Left lung (tissue), 10 donors: ENCODE data around the gene OR14A2. TPM values are rescaled to one million over a fixed set of nuclear protein-coding genes. Genes with fewer than 3 reads are reported as not detected.

ENCODE experiments used
- ATAC-seq: fragments of 200-7000 bp; cut with Tn5 transposase; one replicate; pipeline ENCODE4 v1.9.1; 2020; ENCODE audit warnings: moderate library complexity
- DNase-seq, 4 donors: peaks; one replicate each; pipeline ENCODE4 v3.0.0-alpha.2; 2013 to 2020
- H3K27ac ChIP-seq, 2 donors: fragments of 200-600 bp; sonication (generic) in 1 of 2; one replicate each; pipeline versions ENCODE4 v1.5.0 to v1.8.0; 2020 to 2021
- H3K27me3 ChIP-seq, 2 donors: fragments of 200-600 bp; sonication (generic) in 1 of 2; one replicate each; pipeline versions ENCODE4 v1.5.0 to v1.8.0; 2020 to 2021
- H3K36me3 ChIP-seq, 2 donors: fragments of 200-600 bp; sonication (generic) in 1 of 2; one replicate each; pipeline versions ENCODE4 v1.5.0 to v1.8.0; 2020 to 2021
- H3K4me1 ChIP-seq, 2 donors: fragments of 200-600 bp; one replicate each; pipeline ENCODE4 v1.8.0; 2021
- H3K4me3 ChIP-seq, 2 donors: fragments of 200-600 bp; sonication (generic) in 1 of 2; one replicate each; pipeline versions ENCODE4 v1.5.0 to v1.8.0; 2020 to 2021; ENCODE audit warnings: mild to moderate bottlenecking in 1 of 2
- H3K9me3 ChIP-seq, 2 donors: fragments of 200-600 bp; sonication (generic) in 1 of 2; one replicate each; pipeline versions ENCODE4 v1.5.0 to v1.8.0; 2020 to 2021
- intact Hi-C, 2 donors: fragments of 100-400 bp; cut with DNase I; formaldehyde crosslinking; loops; one replicate each; pipeline versions ENCODE4 v1.11.2 to v1.14.2; 2022
- polyA plus RNA-seq, 6 donors: library from polyadenylated mRNA; unstranded; fragments of 120-200 nt; gene quantifications; one replicate each; pipeline ENCODE4 v1.2.1, GENCODE V29; 2013; ENCODE audit not compliant: insufficient read length in 6 of 6
- total RNA-seq, 2 donors: library from RNA; stranded (reverse); fragmentation: NEBNext Ultra II Directional; extraction: Animal tissue kit (Norgen Biotek cat#: 25700); gene quantifications; one replicate each; pipeline ENCODE4 v1.2.1, GENCODE V29; 2021
- TF ChIP-seq, protein P1 (sequence below), 2 donors: fragments of 200-600 bp; sonication (generic) in 1 of 2; IDR thresholded peaks; one replicate each; pipeline versions ENCODE4 v1.5.0 to v1.8.0; 2021; ENCODE audit warnings: antibody characterized with exemption in 2 of 2
- donor health status: DM: no; HTN: yes; CAD: no.
- donor health status: DM: no; HTN: no; CAD: no.

Gene OR14A2
- total and polyA plus RNA-seq, 8 donors = not detected

DNA sequence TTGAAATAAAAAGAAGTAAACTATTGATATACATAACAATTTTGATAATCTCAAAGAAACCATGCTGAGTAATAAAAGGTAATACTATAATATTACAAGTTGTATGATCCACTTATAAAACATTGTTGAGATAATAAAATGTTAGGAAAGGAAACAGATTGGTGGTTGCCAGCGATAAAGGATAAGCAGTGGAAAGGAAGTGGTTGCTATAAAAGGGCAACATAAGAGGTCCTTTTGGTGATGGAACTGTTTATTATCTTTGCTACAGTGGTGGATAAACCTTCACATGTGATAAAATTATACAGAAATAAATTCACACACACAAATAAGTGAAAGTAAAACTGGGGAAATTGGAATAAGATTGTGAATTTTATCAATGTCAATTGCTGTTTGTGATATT is 46.6 kb downstream of the OR14A2 start:
- ATAC-seq = no peak
- DNase-seq = no peak
- H3K4me1 ChIP-seq = no peaks in the 10 kb centered on the region
- intact Hi-C loops = no loop called here
- no peak overlapping the region for H3K27ac ChIP-seq
- H3K4me3 ChIP-seq = no peak overlapping the region
- H3K9me3 ChIP-seq = peaks cover 0 to 11% of the 10 kb centered on the region in 2 donors
- no peaks in the 10 kb centered on the region for H3K27me3 ChIP-seq
- TF ChIP-seq, protein P1, sequence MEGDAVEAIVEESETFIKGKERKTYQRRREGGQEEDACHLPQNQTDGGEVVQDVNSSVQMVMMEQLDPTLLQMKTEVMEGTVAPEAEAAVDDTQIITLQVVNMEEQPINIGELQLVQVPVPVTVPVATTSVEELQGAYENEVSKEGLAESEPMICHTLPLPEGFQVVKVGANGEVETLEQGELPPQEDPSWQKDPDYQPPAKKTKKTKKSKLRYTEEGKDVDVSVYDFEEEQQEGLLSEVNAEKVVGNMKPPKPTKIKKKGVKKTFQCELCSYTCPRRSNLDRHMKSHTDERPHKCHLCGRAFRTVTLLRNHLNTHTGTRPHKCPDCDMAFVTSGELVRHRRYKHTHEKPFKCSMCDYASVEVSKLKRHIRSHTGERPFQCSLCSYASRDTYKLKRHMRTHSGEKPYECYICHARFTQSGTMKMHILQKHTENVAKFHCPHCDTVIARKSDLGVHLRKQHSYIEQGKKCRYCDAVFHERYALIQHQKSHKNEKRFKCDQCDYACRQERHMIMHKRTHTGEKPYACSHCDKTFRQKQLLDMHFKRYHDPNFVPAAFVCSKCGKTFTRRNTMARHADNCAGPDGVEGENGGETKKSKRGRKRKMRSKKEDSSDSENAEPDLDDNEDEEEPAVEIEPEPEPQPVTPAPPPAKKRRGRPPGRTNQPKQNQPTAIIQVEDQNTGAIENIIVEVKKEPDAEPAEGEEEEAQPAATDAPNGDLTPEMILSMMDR (IDR thresholded peaks at IDR 0.05) = no peak
- H3K36me3 ChIP-seq = no peaks in the 10 kb centered on the region

DNA sequence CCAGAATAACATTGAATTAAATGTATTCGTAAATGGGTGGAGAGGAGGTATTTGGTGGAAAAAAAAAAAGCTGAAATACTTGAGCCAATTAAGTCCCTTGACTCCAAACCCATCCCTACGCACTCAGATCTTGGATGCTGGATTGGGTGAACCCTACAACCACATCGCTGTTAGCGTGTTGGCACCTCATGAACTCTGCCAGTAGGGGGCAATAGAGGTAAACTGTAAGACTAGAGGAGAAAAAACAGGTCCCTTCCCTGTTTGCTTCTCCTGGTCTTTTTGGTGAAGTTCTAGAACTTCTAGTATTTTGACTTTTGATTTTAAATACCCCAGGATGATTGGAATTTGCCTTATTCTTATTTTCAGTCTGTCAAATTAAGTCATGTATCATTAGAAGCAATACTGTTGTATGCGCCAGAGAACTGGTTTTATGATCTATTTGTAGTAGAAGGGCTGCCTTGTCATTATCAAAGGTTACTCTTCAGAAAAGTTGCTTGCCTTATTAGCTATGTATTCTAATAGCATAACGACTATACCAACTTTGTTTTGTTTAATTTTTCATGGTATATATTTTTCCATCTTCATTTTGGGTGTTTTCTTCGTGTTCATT is 66.5 kb downstream of the OR14A2 start:
- Histone ChIP-seq H3K36me3 (no peaks in the 10 kb centered on the region), H3K4me3 (no peak overlapping the region), H3K27ac (no peak overlapping the region), H3K4me1 (no peaks in the 10 kb centered on the region), H3K9me3 (no peaks in the 10 kb centered on the region), H3K27me3 (no peaks in the 10 kb centered on the region)
- DNase-seq (peak in 2 of 4 donors; percentile 2 to 16), ATAC-seq (peak; percentile 78)
- intact Hi-C loops = no loop called here
- TF ChIP-seq, protein P1 (IDR thresholded peaks at IDR 0.05) = peak; percentile 61 to 66

DNA sequence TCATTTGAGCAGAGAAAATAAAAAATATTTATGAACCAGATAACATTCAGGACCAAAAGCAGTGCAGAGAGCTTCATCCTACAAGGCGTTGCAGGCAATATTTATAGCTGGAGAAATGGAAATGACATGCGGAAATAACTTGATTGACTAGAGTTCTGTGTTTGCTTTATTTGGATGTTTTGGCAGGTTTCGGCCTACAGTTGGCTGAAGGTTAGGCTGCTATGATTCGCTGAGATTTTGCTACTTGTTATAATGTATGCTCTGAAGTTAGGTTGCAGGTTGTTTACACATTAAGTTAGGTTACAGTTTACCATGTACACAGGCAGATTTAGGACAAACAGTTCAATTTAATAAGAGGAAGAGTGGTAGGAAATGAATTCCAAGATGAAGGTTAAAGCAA is 67.8 kb downstream of the OR14A2 start:
- TF ChIP-seq, protein P1 (IDR thresholded peaks at IDR 0.05) = no peak
- Histone ChIP-seq H3K27me3 (no peaks in the 10 kb centered on the region), H3K9me3 (no peaks in the 10 kb centered on the region), H3K36me3 (no peaks in the 10 kb centered on the region), H3K27ac (no peak overlapping the region), H3K4me3 (no peak overlapping the region), H3K4me1 (no peaks in the 10 kb centered on the region)
- DNase-seq = no peak
- intact Hi-C loops = no loop called here
- no peak for ATAC-seq

DNA sequence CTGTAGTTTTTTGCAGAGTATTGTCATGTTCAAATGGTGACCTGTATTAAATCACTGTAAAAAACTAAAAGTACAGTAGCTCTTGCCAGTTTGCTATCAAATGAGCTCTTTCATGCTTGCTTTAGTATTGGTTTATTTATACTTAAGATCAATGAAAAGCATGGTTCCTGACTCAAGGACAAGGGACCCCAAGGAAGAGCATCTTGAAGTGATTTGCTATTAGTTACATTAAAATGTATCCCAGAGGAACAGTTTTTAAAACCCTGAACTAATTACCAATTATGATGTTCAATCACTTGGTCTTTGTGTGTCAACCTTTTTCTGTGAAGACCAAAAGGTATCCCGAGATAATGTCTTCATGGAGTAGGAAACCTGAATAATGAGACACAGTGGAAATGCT is 68.3 kb downstream of the OR14A2 start, which contains the start of gene OR13G1:
OR13G1 (minus strand) TSS at position 101 of the 400 bp plus-strand sequence. CDS start 6,698 bp downstream, outside the sequence.
- no peak within 1 kb of the TSS for H3K27ac ChIP-seq
- intact Hi-C loops = no loop called here
- no peaks in the 10 kb centered on the region for H3K36me3 ChIP-seq
- DNase-seq (no peak), ATAC-seq (no peak)
- TF ChIP-seq, protein P1 (IDR thresholded peaks at IDR 0.05) = no peak
- H3K4me3 ChIP-seq = no peak within 1 kb of the TSS
- no peaks in the 10 kb centered on the region for H3K9me3 ChIP-seq
- no peaks in the 10 kb centered on the region for H3K4me1 ChIP-seq
- no peaks in the 10 kb centered on the region for H3K27me3 ChIP-seq

Other genes starting within 250 kb of the OR14A2 start
- gene OR2C3, start 211.7 kb downstream of the OR14A2 start, total RNA-seq = not detected
- under 1 TPM; 0.03 to 0.09 (median 0.04) TPM for gene OR2C3, start 211.7 kb downstream of the OR14A2 start, polyA plus RNA-seq
- gene GCSAML, start 199.0 kb downstream of the OR14A2 start, total RNA-seq = under 1 TPM; 0.32 to 0.84 TPM
- under 1 TPM; 0.17 to 0.58 (median 0.34) TPM for gene GCSAML, start 199.0 kb downstream of the OR14A2 start, polyA plus RNA-seq
- not detected for gene OR2G2, start 159.8 kb downstream of the OR14A2 start, total RNA-seq
- gene OR2G2, start 159.8 kb downstream of the OR14A2 start, polyA plus RNA-seq = not detected
- not detected for gene OR2G3, start 142.6 kb downstream of the OR14A2 start, total RNA-seq
- gene OR2G3, start 142.6 kb downstream of the OR14A2 start, polyA plus RNA-seq = not detected
- not detected for gene OR13G1, start 68.4 kb downstream of the OR14A2 start, total RNA-seq
- not detected for gene OR13G1, start 68.4 kb downstream of the OR14A2 start, polyA plus RNA-seq
- gene OR6F1, start 31.5 kb downstream of the OR14A2 start, total RNA-seq = not detected
- not detected for gene OR6F1, start 31.5 kb downstream of the OR14A2 start, polyA plus RNA-seq
- gene OR14K1, start 9.5 kb downstream of the OR14A2 start, total RNA-seq = not detected
- gene OR14K1, start 9.5 kb downstream of the OR14A2 start, polyA plus RNA-seq = not detected
- not detected for gene OR1C1, start 12.4 kb upstream of the OR14A2 start, total RNA-seq
- under 1 TPM in 2 of 6 donors, not detected in 4; 0.04 to 0.15 TPM for gene OR1C1, start 12.4 kb upstream of the OR14A2 start, polyA plus RNA-seq
- not detected for gene OR14A16, start 76.0 kb upstream of the OR14A2 start, total RNA-seq
- gene OR14A16, start 76.0 kb upstream of the OR14A2 start, polyA plus RNA-seq = not detected
- gene OR11L1, start 93.8 kb upstream of the OR14A2 start, total RNA-seq = not detected
- not detected for gene OR11L1, start 93.8 kb upstream of the OR14A2 start, polyA plus RNA-seq
- gene TRIM58, start 109.0 kb upstream of the OR14A2 start, total RNA-seq = 1 to 10 TPM; 3.8 to 4.8 TPM
- gene TRIM58, start 109.0 kb upstream of the OR14A2 start, polyA plus RNA-seq = 1 to 10 TPM; 1.6 to 4.2 (median 3.5) TPM
- gene OR2W3, start 147.4 kb upstream of the OR14A2 start, total RNA-seq = 1 to 10 TPM in 1 of 2 donors, not detected in 1; 2.1 TPM
- gene OR2W3, start 147.4 kb upstream of the OR14A2 start, polyA plus RNA-seq = under 1 TPM; 0.24 to 0.98 (median 0.44) TPM
- gene OR2T8, start 172.1 kb upstream of the OR14A2 start, total RNA-seq = not detected
- not detected for gene OR2T8, start 172.1 kb upstream of the OR14A2 start, polyA plus RNA-seq
- not detected for gene OR2AJ1, start 176.7 kb upstream of the OR14A2 start, total RNA-seq
- not detected for gene OR2AJ1, start 176.7 kb upstream of the OR14A2 start, polyA plus RNA-seq
- gene OR2L8, start 200.7 kb upstream of the OR14A2 start, total RNA-seq = not detected
- not detected for gene OR2L8, start 200.7 kb upstream of the OR14A2 start, polyA plus RNA-seq
- not detected for gene OR2AK2, start 217.1 kb upstream of the OR14A2 start, total RNA-seq
- not detected for gene OR2AK2, start 217.1 kb upstream of the OR14A2 start, polyA plus RNA-seq